B cell (primary cell): Measurements from ENCODE around the gene GPR137B. TPM values are rescaled to one million over a fixed set of nuclear protein-coding genes. Genes with fewer than 3 reads are reported as not detected.
A peak's percentile ranks its signal among the peaks of the same experiment; 100 is the strongest.

ENCODE experiments used
- ATAC-seq: fragments of 200-7000 bp; cut with Tn5 transposase; one replicate; pipeline ENCODE4 v1.10.0; 2021; ENCODE audit warnings: low read depth, mild to moderate bottlenecking, moderate number of reproducible peaks, moderate library complexity
- CTCF ChIA-PET: fragments of 350-600 bp; sonication (Branson Sonifier 250); formaldehyde crosslinking; loops from one replicate; lab custom pipeline; 2021; ENCODE audit warnings: antibody characterized with exemption, inconsistent platforms; lab: Charles Lee
- POLR2A ChIA-PET: fragments of 350-600 bp; sonication (Branson Sonifier 250); formaldehyde crosslinking; loops from one replicate; lab custom pipeline; 2021; ENCODE audit warnings: antibody characterized with exemption; lab: Charles Lee
- DNase-seq: peaks from one replicate; pipeline ENCODE4 v3.0.0; 2013
- H2AFZ ChIP-seq: 2 replicates; pipeline ENCODE4 v1.6.1; 2012; ENCODE audit warnings: mild to moderate bottlenecking, low read depth, low read length; ENCODE audit not compliant: insufficient read depth, poor library complexity, severe bottlenecking
- H3K27ac ChIP-seq, 2 donors: 1 replicate in 1 of 2; 2 replicates in 1 of 2; pipeline ENCODE4 v1.5.1; 2012 to 2013; ENCODE audit warnings: low read length in 2 of 2, mild to moderate bottlenecking in 2 of 2, moderate library complexity in 1 of 2
- H3K27me3 ChIP-seq, 4 experiments: fragments of 200-600 bp in 1 of 4; sonication (generic) in 1 of 4; replicated peaks in 1 of 4; 1 replicate in 2 of 4; 2 replicates in 2 of 4; pipeline versions ENCODE4 v1.6.1 to v1.7.0; 2013 to 2016; ENCODE audit warnings: low read length in 3 of 4, mild to moderate bottlenecking in 2 of 4, mixed read lengths in 1 of 4, moderate library complexity in 1 of 4; ENCODE audit not compliant: insufficient read depth in 4 of 4, control insufficient read depth in 3 of 4; ENCODE audit errors: control extremely low read depth in 1 of 4
- H3K36me3 ChIP-seq, 2 experiments: replicated peaks in 1 of 2; 1 replicate in 1 of 2; 2 replicates in 1 of 2; pipeline versions ENCODE4 v1.6.1 to v1.7.1; 2013; ENCODE audit warnings: low read length in 1 of 2; ENCODE audit not compliant: insufficient read depth in 2 of 2, control insufficient read depth in 1 of 2; ENCODE audit errors: control extremely low read depth in 1 of 2, extremely low read depth in 1 of 2
- H3K4me1 ChIP-seq, 2 donors: fragments of 200-600 bp in 1 of 2; sonication (generic) in 1 of 2; 1 replicate in 1 of 2; 2 replicates in 1 of 2; pipeline versions ENCODE4 v1.5.1 to v1.6.1; 2013 to 2017; ENCODE audit warnings: low read length in 2 of 2; ENCODE audit not compliant: control insufficient read depth in 2 of 2, insufficient read depth in 2 of 2
- H3K4me2 ChIP-seq: replicated peaks from 2 replicates; pipeline ENCODE3; 2012; ENCODE audit warnings: mild to moderate bottlenecking, low read depth, low read length; ENCODE audit not compliant: poor library complexity, severe bottlenecking
- H3K4me3 ChIP-seq, 5 experiments: fragments of 200-600 bp in 1 of 5; sonication (generic) in 1 of 5; 1 replicate in 3 of 5; 2 replicates in 2 of 5; pipeline versions ENCODE4 v1.5.1 to v1.7.0; 2011 to 2016; ENCODE audit warnings: low read length in 4 of 5, mild to moderate bottlenecking in 4 of 5, low read depth in 2 of 5, control low read depth in 1 of 5, moderate library complexity in 1 of 5; ENCODE audit not compliant: insufficient read depth in 1 of 5; ENCODE audit errors: control extremely low read depth in 1 of 5, extremely low read depth in 1 of 5
- H3K79me2 ChIP-seq: fragments of 200-600 bp; sonication (generic); one replicate; pipeline ENCODE4 v1.6.0; 2016; ENCODE audit warnings: low read length; ENCODE audit not compliant: control insufficient read depth, insufficient read depth
- H3K9ac ChIP-seq: fragments of 200-600 bp; sonication (generic); 2 replicates; pipeline ENCODE4 v1.6.1; 2017; ENCODE audit warnings: mild to moderate bottlenecking, low read length, moderate library complexity
- H3K9me3 ChIP-seq, 3 donors: one replicate each; pipeline versions ENCODE4 v1.6.1 to v1.7.1; 2013; ENCODE audit warnings: low read length in 2 of 3; ENCODE audit not compliant: control insufficient read depth in 2 of 3, insufficient read depth in 1 of 3; ENCODE audit errors: control extremely low read depth in 1 of 3
- H4K20me1 ChIP-seq: 2 replicates; pipeline ENCODE4 v1.6.0; 2012; ENCODE audit warnings: mild to moderate bottlenecking, low read length; ENCODE audit not compliant: insufficient read depth, control insufficient read depth, poor library complexity, severe bottlenecking
- H3K27ac Mint-ChIP-seq: one replicate; pipeline ENCODE4 v1.8.0; 2021; ENCODE audit warnings: mixed read lengths
- H3K27me3 Mint-ChIP-seq: one replicate; pipeline ENCODE4 v1.8.0; 2021; ENCODE audit warnings: mixed read lengths
- H3K4me1 Mint-ChIP-seq: one replicate; pipeline ENCODE4 v1.8.0; 2021; ENCODE audit warnings: mixed read lengths
- H3K4me3 Mint-ChIP-seq: one replicate; pipeline ENCODE4 v1.8.0; 2021; ENCODE audit warnings: mixed read lengths
- H3K9me3 Mint-ChIP-seq: one replicate; pipeline ENCODE4 v1.8.0; 2022; ENCODE audit warnings: mixed read lengths; ENCODE audit not compliant: insufficient read depth
- CTCF ChIP-seq: fragments of 200-600 bp; IDR thresholded peaks from one replicate; pipeline ENCODE4 v1.8.0; 2022; ENCODE audit warnings: antibody characterized with exemption, mild to moderate bottlenecking
- EZH2 ChIP-seq: IDR thresholded peaks from 2 replicates; pipeline ENCODE4 v1.6.1; 2012; ENCODE audit warnings: borderline replicate concordance, low read depth, mild to moderate bottlenecking, moderate library complexity, low read length; ENCODE audit not compliant: insufficient read depth, poor library complexity, severe bottlenecking
- WGBS: methylation state at CpG from one replicate; pipeline ENCODE4 v1.1.5; 2013; ENCODE audit warnings: missing lambda C conversion rate; ENCODE audit not compliant: insufficient coverage; 5-methylcytosine and 5-hydroxymethylcytosine counted together
- intact Hi-C: fragments of 100-400 bp; cut with micrococcal nuclease; formaldehyde crosslinking; loops from one replicate; pipeline ENCODE4 v1.10.0; 2022
- polyA plus RNA-seq: library from polyadenylated mRNA; depleted of rRNA; stranded (reverse); fragments of >200 nt; gene quantifications from 2 replicates; pipeline ENCODE4 v1.2.3, GENCODE V29; 2012
- total RNA-seq, 2 donors: library from RNA; stranded (reverse); fragments of 120-200 nt in 1 of 2; gene quantifications; 1 replicate in 1 of 2; 2 replicates in 1 of 2; pipeline versions ENCODE4 v1.2.3 to v1.2.4, GENCODE V29; 2013 to 2022

Gene GPR137B
- total and polyA plus RNA-seq, 2 donors (not counting 1 experiment from before 2014, with no cell fraction given): 1.5 to 11.8 TPM

- Histone ChIP-seq H3K4me1 (peaks cover 20 to 32% of the 10 kb centered on the region in 2 donors), H3K79me2 (peaks cover 27% of the 10 kb centered on the region), H3K9me3 (peaks cover 0 to 13% (median 0%) of the 10 kb centered on the region in 3 donors), H3K36me3 (peaks cover 0 to 2% of the 10 kb centered on the region in 2 experiments), H3K27ac (no peak overlapping the region), H2AFZ (no peak overlapping the region), H3K4me2 (peak overlapping the region; percentile 89), H3K4me3 (no peak overlapping the region), H4K20me1 (no peaks in the 10 kb centered on the region), H3K9ac (no peak overlapping the region), H3K27me3 (peaks cover 0 to 49% (median 19%) of the 10 kb centered on the region in 4 experiments)
- ChIA-PET CTCF (interaction anchor here (0.9 kb wide), 1 partner anchor 10 kb away, joined by 3 read pairs; no protein-coding TSS in a partner anchor), POLR2A (no interaction called here)
- no peak for ATAC-seq
- Mint-ChIP-seq H3K27ac (no peak overlapping the region), H3K27me3 (peaks cover 54% of the 10 kb centered on the region), H3K4me3 (peak overlapping the region; percentile 57), H3K9me3 (no peaks in the 10 kb centered on the region), H3K4me1 (peaks cover 29% of the 10 kb centered on the region)
- no peak for TF ChIP-seq EZH2
- no peak for TF ChIP-seq CTCF
- DNase-seq: no peak
- WGBS: 74% methylated on average over 12 of the region's 12 CpGs
- intact Hi-C loops: loop anchor here (5.0 kb wide), 1 partner anchor 138 kb away; the partner anchor contains the start of gene ERO1B
These were observed 2.3 kb downstream of the GPR137B start for GRCh38 chr1:236144446-236145150.

- Histone ChIP-seq H3K27me3 (peaks cover 0 to 34% (median 4%) of the 10 kb centered on the region in 4 experiments), H4K20me1 (no peaks in the 10 kb centered on the region), H3K36me3 (peaks cover 0 to 2% of the 10 kb centered on the region in 2 experiments), H3K9ac (no peak overlapping the region), H3K4me1 (peaks cover 10 to 23% of the 10 kb centered on the region in 2 donors), H3K27ac (no peak overlapping the region), H3K79me2 (peaks cover 42% of the 10 kb centered on the region), H2AFZ (no peak overlapping the region), H3K4me2 (no peak overlapping the region), H3K4me3 (no peak overlapping the region), H3K9me3 (peaks cover 0 to 19% (median 0%) of the 10 kb centered on the region in 3 donors)
- ChIA-PET POLR2A (no interaction called here), CTCF (interaction anchor here (0.5 kb wide), 1 partner anchor 666 kb away, joined by 3 read pairs; no protein-coding TSS in a partner anchor)
- DNase-seq (no peak), ATAC-seq (no peak)
- intact Hi-C loops: no loop called here
- no peak overlapping the region for H3K27ac Mint-ChIP-seq
- no peaks in the 10 kb centered on the region for H3K9me3 Mint-ChIP-seq
- 90% methylated on average over 10 of the region's 10 CpGs for WGBS
- TF ChIP-seq EZH2 (no peak), CTCF (no peak)
- no peak overlapping the region for H3K4me3 Mint-ChIP-seq
- peaks cover 27% of the 10 kb centered on the region for H3K4me1 Mint-ChIP-seq
- H3K27me3 Mint-ChIP-seq: peaks cover 43% of the 10 kb centered on the region
These were observed 4.7 kb downstream of the GPR137B start for GRCh38 chr1:236147068-236147467.
